IPS-15b (cell line): Measurements from ENCODE around the gene NUP50.
"Not testable (repeated sequence)": the region's sequence is repeated elsewhere in the genome, so short reads cannot be mapped to it uniquely, and the experiment has no call there.

ENCODE experiments used
- H3K27me3 ChIP-seq: one replicate; pipeline ENCODE4 v1.6.1; 2013; ENCODE audit warnings: low read length; ENCODE audit not compliant: control insufficient read depth, insufficient read depth
- H3K36me3 ChIP-seq: one replicate; pipeline ENCODE4 v1.6.1; 2013; ENCODE audit warnings: low read length; ENCODE audit not compliant: control insufficient read depth, insufficient read depth
- H3K4me1 ChIP-seq: one replicate; pipeline ENCODE4 v1.6.1; 2013; ENCODE audit warnings: mild to moderate bottlenecking, low read length; ENCODE audit not compliant: control insufficient read depth, insufficient read depth
- H3K4me3 ChIP-seq: one replicate; pipeline ENCODE4 v1.5.1; 2013; ENCODE audit warnings: low read depth, low read length
- H3K9ac ChIP-seq: one replicate; pipeline ENCODE4 v1.6.1; 2013; ENCODE audit warnings: low read depth, mild to moderate bottlenecking, low read length
- H3K9me3 ChIP-seq: one replicate; pipeline ENCODE4 v1.6.1; 2013; ENCODE audit warnings: mild to moderate bottlenecking, low read length; ENCODE audit not compliant: control insufficient read depth, insufficient read depth

Gene NUP50

GRCh38 chr22:45185718-45186514, 22.2 kb downstream of the NUP50 start:
- Histone ChIP-seq H3K9me3 (no peaks in the 10 kb centered on the region), H3K36me3 (peaks cover 13% of the 10 kb centered on the region), H3K9ac (no peak overlapping the region), H3K4me1 (peaks cover 4% of the 10 kb centered on the region), H3K4me3 (no peak overlapping the region), H3K27me3 (no peaks in the 10 kb centered on the region)

DNA sequence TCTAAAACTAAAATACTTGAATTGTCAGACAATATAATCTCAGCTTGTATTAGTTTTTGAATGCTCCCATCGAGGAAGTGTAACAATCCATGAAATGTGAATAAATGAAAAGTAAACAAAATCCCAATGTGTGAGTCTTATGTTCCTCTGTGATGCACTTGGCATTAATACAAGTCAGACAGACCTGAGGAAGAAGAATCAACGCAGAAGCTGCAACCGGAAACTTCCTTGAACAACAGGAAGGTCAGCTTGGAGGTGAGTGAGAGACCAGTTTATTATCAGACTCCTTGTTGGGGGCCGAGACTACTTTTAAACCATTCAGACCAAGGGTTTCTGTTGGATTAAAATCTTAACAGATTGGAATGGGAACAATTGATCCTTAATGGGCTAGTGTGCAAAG, 24.2 kb downstream of the NUP50 start:
- Histone ChIP-seq H3K36me3 (peaks cover 10% of the 10 kb centered on the region), H3K27me3 (no peaks in the 10 kb centered on the region), H3K9ac (no peak overlapping the region), H3K9me3 (no peaks in the 10 kb centered on the region), H3K4me3 (no peak overlapping the region), H3K4me1 (peaks cover 5% of the 10 kb centered on the region)

- Histone ChIP-seq H3K4me1 (peaks cover 8% of the 10 kb centered on the region), H3K4me3 (no peak overlapping the region), H3K36me3 (peaks cover 9% of the 10 kb centered on the region), H3K9ac (no peak overlapping the region), H3K9me3 (no peaks in the 10 kb centered on the region), H3K27me3 (no peaks in the 10 kb centered on the region)
Observed at GRCh38 chr22:45188779-45189178, 25.1 kb downstream of the NUP50 start.

GRCh38 chr22:45190202-45190872, 26.6 kb downstream of the NUP50 start:
- peaks cover 8% of the 10 kb centered on the region for H3K4me1 ChIP-seq
- no peaks in the 10 kb centered on the region for H3K27me3 ChIP-seq
- no peaks in the 10 kb centered on the region for H3K9me3 ChIP-seq
- H3K36me3 ChIP-seq = peaks cover 4% of the 10 kb centered on the region
- no peak overlapping the region for H3K9ac ChIP-seq
- no peak overlapping the region for H3K4me3 ChIP-seq

DNA sequence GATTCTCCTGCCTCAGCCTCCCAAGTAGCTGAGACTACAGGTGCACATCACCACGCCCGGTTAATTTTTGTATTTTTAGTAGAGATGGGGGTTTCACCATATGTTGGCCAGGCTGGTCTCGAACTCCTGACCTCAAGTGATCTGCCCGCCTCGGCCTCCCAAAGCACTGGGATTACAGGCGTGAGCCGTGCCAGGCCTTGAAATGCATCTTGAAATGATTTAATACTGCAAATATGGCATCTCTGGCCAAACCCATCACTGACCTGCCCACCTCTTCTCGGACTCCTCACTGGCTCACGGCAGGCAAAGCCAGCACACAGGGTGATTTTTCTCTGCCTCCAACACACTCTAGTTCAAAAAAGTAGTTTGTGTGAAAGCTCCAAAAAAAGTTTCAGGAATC, 28.0 kb downstream of the NUP50 start:
- not testable (repeated sequence) for H3K9ac ChIP-seq, H3K4me3 ChIP-seq, H3K27me3 ChIP-seq, H3K9me3 ChIP-seq, H3K4me1 ChIP-seq, H3K36me3 ChIP-seq

- H3K9ac ChIP-seq = no peak overlapping the region
- H3K4me3 ChIP-seq = no peak overlapping the region
- no peaks in the 10 kb centered on the region for H3K9me3 ChIP-seq
- peaks cover 8% of the 10 kb centered on the region for H3K4me1 ChIP-seq
- peaks cover 12% of the 10 kb centered on the region for H3K36me3 ChIP-seq
- no peaks in the 10 kb centered on the region for H3K27me3 ChIP-seq
Observed at GRCh38 chr22:45192701-45193187, 29.0 kb downstream of the NUP50 start.

DNA sequence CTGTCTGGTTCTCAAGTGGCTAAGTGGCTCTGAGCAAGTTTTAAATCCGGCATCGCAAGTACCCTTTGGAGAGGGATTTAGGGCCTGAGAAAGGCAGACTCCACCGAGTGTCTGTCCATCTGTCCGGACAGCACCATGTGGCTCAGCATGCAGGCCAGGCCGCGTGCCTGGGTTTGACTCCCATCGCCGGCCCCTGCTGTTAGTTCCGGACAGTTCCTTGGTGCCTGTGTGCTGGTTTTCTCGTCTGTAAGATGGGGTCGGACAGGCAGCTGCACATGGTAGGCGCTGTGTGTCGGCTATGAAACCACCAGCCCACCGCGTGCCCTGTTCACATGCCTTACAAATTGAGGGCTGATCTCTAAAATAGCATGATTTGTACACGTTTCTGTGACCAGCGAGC, 31.0 kb downstream of the NUP50 start:
- H3K4me1 ChIP-seq = peaks cover 10% of the 10 kb centered on the region
- H3K9me3 ChIP-seq = no peaks in the 10 kb centered on the region
- H3K27me3 ChIP-seq = no peaks in the 10 kb centered on the region
- H3K36me3 ChIP-seq = peaks cover 22% of the 10 kb centered on the region
- no peak overlapping the region for H3K9ac ChIP-seq
- no peak overlapping the region for H3K4me3 ChIP-seq

DNA sequence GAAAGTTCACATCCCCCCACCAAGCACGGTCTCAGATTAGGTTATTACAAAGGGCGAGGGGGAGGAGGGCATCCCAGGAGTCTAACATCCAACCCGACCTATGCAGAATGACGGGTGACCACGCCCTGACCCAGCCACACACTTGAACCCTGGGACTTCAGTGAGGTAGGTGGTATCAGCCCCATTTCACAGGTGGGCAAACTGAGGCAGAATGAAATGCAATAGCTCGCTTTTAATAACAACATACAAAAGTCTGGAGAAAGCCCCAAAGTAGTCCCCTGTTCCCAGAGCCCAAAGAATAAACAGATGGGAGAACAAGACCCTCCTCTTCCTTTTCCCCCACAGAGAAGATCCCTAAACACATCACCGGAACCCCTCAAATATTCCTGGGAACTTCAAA, 31.9 kb downstream of the NUP50 start:
- no peak overlapping the region for H3K9ac ChIP-seq
- no peaks in the 10 kb centered on the region for H3K9me3 ChIP-seq
- H3K4me3 ChIP-seq = no peak overlapping the region
- H3K4me1 ChIP-seq = peaks cover 10% of the 10 kb centered on the region
- H3K27me3 ChIP-seq = no peaks in the 10 kb centered on the region
- peaks cover 31% of the 10 kb centered on the region for H3K36me3 ChIP-seq

DNA sequence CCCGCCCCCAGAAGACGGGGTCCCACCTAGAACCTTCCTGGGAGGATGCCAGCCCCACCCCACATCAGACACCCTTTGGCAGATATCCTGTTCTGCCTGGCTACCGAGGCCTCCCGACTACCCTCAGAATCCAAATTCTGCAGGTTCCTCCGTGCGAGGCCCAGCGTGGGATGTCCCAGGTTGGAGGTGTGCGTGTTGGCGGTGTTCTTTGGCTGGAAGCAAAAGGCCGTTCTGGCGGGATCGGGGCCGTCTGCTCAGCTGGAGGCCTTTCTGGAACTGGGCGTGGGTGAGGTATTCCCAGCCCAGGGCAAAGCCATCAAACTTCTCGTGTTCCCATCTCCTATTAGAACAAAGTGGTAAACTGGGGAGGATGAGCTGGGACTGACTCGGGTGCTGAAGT, 32.6 kb downstream of the NUP50 start:
- Histone ChIP-seq H3K4me3 (no peak overlapping the region), H3K9ac (no peak overlapping the region), H3K9me3 (no peaks in the 10 kb centered on the region), H3K36me3 (peaks cover 33% of the 10 kb centered on the region), H3K4me1 (peaks cover 10% of the 10 kb centered on the region), H3K27me3 (no peaks in the 10 kb centered on the region)

- no peak overlapping the region for H3K4me3 ChIP-seq
- H3K9me3 ChIP-seq = no peaks in the 10 kb centered on the region
- no peak overlapping the region for H3K9ac ChIP-seq
- no peaks in the 10 kb centered on the region for H3K27me3 ChIP-seq
- H3K4me1 ChIP-seq = peaks cover 10% of the 10 kb centered on the region
- H3K36me3 ChIP-seq = peaks cover 34% of the 10 kb centered on the region
Observed at GRCh38 chr22:45196926-45197605, 33.3 kb downstream of the NUP50 start.

- H3K27me3 ChIP-seq = no peaks in the 10 kb centered on the region
Observed at GRCh38 chr22:45197606-45198462, 34.1 kb downstream of the NUP50 start.

More at GRCh38 chr22:45197606-45198462, 34.1 kb downstream of the NUP50 start:
- no peak overlapping the region for H3K9ac ChIP-seq
- H3K36me3 ChIP-seq = peaks cover 38% of the 10 kb centered on the region
- H3K9me3 ChIP-seq = no peaks in the 10 kb centered on the region
- H3K4me1 ChIP-seq = peaks cover 6% of the 10 kb centered on the region
- H3K4me3 ChIP-seq = no peak overlapping the region
